ENCODE measurements around the gene PYCR2.
"Not testable (repeated sequence)": the region's sequence is repeated elsewhere in the genome, so short reads cannot be mapped to it uniquely, and the experiment has no call there.

Gene PYCR2

DNA sequence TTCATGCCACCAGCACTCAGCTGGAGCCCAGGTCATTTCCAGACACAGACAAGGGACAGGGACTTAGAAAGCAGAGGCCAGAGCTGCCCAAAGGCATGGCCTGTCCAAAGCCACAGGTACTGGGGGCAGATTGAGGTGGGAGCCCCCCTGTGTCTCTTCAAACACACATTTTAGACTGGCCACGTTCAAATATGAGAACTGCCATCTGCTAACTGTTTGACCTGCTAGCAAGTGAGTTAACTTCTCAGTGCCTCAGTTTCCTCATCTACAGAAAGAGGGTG, 17.8 kb upstream of the PYCR2 start:
- no peak for DNase-seq

DNA sequence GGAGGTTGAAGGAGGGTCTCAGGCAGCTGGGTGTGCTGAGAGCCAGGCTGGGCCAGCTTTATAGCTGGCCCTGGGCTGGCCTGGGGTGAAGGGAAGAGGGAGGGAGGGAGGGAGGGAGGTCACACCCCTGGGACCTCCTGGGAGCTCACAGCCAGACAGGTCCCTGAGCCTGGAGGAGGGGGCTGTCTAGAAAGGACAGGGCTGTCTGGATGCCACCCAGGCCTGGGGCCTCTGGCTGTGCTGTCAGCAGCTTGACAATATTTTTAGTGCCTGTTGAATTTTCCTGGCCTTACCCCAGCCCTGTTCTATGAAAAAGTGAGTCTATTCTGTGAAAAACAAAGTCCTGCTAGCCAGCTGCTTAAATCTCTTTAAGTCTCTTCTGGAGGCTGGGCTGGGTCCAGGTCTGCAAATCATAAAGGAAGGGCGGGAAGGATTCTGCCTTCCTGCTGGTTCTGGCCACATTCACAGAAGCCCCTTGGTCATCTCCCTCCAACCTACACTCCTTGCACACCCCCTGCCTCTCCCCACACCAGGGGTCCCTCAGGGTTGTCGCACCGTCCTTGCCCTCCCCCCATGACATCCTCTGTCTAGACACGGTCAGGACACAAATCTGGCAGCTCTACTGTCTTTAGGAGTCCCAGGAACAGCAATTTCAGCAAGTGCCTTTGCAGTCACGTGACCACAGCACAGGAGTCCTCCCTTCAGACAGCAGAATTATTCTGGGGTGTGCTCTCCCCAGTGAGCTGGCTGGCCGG, 17.3 kb upstream of the PYCR2 start, which contains the start of gene LEFTY2:
Gene LEFTY2, minus strand, starts transcription at position 34 of the 755 bp plus-strand sequence. CDS start 80 bp downstream, outside the sequence.
- no peak for DNase-seq

DNA sequence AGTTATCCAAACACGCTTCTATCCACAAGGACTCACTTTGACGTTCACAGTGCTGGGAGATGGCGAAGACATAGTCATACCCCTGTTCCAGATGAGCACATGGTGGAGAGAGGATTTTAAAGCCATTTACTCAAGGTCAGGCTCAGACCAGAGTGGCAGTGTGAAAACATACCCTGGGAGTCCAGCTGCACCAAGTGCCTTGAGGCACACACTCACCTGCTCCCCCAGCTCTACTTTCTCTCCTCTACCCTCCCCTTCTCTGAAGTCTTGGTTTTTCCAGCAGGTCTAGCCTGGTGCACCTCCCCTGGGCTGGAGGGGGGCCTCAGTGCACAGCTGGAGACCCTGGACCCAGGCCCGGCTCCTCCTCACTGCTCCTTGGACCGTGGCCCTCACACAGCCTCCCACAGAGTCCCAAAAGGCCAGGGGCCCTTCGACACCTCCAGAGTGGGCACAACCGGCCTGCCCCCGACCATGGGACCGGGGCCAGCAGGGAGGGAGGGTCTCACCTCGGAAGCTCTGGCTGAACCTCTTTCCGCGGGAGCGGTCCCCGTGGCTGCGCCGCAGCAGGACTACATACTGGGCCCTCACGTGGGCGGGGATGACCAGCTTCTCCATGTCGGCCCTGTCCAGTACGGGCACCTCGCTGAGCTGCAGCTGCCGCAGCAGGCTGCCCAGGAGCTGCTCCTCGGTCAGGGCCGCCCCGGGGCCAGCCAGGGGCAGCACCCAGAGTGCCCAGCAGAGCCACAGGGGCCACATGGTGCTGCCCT, 16.5 kb upstream of the PYCR2 start:
- no peak for DNase-seq

DNA sequence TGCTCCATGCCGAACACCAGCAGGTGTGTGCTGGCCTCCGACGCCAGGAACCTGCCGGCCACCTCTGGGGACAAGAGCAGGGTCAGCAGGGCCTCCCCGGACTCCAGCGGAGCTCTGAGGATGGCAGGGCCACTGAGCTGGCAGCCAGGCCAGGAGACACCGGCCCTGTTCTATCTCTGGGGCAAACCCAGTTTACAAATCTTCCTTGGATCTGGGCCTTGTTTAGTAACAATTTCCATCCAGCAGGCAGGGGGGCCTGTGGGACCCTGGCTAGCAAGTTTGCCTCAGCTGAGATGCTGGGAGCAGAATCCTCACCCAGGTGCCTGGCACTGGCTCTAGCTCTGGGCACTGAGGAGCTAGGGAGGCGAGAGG, 15.9 kb upstream of the PYCR2 start:
- DNase-seq = not testable (repeated sequence)

DNA sequence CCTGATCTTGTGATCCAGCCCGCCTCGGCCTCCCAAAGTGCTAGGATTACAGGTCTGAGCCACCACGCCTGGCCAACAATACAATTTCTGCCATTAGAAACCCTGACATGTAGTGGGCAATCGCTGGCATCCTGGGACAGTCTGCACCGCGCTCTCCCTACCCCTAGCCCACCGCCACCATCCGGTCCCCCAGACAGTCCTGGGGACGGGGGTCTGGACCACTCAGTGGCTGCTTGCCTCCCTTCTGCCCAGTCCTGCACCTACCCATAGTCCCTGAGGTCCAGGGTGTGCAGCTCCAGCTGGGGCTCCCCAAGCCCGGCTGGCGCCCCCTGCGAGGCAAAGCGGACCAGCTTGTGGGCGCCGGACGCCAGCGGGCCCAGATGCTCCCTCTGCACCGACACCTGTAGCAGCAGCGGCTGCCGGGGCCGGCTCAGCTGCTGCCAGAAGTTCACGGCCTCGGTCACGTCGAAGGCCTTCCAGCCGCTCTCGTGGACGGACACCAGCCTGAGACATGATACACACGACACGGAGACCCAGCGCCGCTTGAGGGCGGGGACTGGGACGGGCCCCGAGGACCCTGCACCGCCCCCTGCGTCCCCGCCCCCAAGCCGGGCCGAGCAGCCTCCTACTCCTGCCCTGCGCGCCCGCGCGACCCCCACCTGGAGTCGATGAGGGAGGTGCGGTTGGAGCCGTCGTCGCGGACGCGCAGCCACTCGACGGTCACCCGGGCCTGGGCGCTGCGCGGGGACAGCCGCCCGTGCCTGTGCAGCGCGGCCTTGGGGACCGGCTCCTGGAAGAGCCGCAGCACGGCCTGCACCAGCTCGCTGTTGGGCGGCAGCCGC, 15.3 kb upstream of the PYCR2 start:
- not testable (repeated sequence) for DNase-seq

DNA sequence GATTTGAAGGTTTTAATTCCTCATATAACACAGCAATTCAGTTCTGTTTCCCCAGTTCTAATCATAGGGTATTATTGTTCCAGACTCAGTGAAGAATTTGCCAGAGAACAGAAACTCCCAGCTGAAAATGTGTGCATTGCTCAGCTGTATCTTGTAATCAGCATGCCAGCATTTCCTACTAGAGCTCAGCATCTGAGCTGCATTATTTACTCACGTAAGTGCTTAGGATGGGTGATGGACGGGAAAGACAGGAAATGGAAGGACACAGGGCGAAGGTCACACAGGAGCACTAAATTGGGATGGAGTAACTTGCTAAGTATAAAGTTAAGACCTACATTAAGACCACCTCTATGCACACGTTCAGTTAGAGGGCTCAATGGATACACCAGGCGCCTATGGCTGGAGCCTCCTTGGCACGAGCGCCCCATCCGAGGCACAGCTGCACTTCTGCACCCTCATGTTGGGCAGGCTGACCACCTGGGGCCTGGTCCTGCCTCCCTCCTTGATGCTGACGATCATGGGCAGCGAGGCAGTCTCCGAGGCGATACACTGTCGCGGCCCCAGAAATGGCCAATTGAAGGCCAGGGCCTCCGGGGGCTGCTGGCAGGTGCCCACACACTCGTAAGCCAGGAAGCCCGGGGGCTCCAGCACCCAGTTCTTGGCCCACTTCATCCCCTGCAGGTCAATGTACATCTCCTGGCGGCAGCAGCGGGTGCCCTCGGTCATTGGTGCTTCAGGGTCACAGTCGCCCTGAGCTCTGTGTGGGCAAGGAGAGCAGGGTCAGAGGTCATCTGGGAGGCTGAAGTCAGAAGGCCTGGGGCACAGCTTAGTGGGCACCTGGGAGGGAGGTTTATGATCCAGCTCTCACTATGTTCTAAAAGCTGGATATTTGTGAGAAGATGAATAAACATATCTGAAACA, 13.3 kb upstream of the PYCR2 start:
- DNase-seq = no peak

DNA sequence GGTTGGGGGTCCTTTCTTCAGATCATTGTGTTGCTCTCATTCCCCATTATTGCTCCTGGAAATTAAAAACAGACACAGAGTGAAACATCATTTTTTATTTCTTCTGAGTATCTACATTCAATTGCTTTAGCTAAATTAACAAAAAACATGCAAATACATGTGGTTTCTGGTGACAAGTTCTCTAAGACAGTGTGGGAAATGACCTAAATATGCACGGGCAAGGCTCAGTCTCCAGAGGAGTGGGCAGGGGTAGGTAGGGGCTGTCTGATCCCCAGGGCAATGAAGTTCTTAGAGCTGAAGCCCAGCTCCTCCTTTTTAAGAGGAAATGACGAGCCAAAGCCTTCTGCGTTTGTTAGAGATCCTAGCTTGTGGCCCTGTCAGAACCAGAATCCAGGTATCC, 12.5 kb upstream of the PYCR2 start:
- no peak for DNase-seq

DNA sequence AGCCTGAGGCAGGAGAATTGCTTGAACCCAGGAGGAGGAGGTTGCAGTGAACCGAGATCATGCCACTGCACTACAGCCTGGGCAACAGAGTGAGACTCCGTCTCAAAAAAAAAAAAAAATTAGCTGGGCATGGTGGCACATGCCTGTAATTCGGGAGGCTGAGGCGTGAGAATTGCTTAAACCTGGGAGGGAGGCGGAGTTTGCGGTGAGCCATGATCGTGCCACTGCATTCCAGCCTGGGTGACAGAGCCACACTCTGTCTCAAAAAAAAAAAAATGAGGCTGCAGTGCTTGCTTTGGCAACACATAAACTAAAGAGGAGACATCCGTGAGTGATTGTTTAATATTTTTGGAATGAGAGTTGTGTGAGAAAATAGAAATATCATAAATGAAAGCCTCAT, 12.0 kb upstream of the PYCR2 start:
- DNase-seq = not testable (repeated sequence)

DNA sequence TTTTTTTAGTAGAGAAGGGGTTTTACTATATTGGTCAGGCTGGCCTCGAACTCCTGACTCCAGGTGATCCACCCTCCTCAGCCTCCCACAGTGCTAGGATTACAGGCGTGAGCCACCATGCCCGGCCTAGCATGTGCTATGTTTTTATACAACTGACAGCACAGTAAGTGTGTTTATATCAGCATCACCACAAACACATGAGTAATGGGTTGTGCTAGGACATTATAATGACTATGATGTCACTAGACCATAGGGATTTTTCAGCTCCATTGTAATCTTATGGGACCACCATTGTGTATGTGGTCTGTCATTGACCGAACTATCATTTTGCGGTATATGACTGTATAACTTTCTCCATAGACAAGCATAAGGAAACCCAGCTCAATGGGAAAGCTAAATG, 10.7 kb upstream of the PYCR2 start:
- DNase-seq = no peak

DNA sequence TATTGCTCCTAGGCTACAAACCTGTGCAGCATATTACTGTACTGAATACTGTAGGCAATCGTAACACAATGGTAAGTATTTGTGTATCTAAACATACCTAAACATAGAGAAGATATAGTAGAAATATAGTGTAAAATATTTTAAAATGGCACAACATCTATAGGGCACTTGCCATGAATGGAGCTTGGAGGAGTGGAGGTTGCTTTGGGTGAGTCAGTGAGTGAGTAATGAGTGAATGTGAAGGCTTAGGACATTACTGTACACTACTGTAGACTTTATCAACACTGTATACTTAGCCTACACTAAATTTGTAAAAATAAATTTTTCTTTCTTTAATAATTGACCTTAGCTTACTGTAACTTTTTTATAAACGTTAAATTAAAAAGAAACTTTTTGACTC, 9.0 kb upstream of the PYCR2 start:
- no peak for DNase-seq

DNA sequence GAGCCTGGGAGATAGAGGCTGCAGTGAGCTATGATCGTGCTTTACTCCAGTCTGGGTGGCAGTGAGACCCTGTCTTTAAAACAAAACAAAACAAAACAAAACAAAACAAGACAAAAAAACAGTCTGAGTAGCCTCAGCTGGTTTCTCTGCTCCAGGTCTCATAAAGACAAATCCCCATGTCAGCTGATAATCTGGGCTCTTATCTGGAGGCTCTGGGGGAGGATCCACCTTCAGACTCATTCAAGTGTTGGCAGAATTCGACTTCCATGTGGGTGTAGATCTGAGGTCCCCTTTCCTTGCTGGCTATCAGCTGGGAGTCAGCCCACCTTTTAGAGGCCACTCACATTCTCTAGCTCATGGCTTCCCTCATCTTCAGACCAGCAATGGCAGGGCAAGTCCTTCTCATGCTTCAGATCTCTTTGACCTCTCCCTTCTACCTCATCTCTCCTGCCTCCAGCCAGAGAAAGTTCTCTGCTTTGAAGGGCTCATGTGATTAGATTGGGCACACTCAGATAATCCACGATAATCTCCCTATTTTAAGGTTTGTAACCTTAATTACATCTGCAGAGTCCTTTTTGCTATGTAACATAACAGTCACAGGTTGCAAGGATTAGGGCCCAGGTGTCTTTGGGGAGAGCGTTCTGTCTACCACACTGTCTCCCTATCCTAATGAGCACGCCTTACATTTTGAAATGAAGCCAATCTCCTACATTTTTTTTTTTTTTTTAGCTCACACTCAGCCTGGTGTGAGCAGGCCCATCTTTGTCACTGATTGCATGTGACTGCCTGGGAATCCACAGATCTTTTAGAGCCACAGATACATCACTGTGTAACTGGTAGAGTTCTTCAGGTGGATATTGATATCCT, 7.5 kb upstream of the PYCR2 start:
- DNase-seq = no peak

DNA sequence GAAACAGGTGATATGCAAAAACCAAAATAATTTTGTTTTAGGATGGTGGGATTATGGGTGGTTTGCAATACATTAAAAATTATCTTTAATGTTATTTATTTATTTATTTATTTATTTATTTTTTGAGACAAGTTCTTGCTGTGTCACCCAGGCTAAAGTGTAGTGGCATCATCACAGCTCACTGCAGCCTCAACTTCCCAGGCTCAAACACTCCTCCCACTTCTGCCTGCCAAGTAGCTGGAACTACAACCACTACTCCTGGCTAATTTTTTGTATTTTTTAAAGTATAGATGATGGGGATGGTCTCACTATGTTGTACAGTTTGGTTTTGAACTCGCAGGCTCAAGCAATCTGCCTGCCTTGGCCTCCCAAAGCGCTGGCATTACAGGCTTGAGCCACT, 6.5 kb upstream of the PYCR2 start:
- DNase-seq = no peak

DNA sequence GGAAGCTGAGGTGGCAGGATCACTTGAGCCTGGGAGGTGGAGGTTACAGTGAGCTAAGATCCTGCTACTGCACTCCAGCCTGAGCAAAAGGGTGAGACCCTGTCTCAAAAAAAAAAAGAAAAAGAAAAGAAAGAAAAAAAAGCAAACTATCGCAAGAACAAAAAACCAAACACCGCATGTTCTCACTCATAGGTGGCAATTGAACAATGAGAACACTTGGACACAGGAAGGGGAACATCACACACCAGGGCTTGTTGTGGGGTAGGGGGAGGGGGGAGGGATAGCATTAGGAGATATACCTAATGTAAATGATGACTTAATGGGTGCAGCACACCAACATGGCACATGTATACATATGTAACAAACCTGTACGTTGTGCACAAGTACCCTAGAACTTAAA, 5.4 kb upstream of the PYCR2 start:
- not testable (repeated sequence) for DNase-seq

DNA sequence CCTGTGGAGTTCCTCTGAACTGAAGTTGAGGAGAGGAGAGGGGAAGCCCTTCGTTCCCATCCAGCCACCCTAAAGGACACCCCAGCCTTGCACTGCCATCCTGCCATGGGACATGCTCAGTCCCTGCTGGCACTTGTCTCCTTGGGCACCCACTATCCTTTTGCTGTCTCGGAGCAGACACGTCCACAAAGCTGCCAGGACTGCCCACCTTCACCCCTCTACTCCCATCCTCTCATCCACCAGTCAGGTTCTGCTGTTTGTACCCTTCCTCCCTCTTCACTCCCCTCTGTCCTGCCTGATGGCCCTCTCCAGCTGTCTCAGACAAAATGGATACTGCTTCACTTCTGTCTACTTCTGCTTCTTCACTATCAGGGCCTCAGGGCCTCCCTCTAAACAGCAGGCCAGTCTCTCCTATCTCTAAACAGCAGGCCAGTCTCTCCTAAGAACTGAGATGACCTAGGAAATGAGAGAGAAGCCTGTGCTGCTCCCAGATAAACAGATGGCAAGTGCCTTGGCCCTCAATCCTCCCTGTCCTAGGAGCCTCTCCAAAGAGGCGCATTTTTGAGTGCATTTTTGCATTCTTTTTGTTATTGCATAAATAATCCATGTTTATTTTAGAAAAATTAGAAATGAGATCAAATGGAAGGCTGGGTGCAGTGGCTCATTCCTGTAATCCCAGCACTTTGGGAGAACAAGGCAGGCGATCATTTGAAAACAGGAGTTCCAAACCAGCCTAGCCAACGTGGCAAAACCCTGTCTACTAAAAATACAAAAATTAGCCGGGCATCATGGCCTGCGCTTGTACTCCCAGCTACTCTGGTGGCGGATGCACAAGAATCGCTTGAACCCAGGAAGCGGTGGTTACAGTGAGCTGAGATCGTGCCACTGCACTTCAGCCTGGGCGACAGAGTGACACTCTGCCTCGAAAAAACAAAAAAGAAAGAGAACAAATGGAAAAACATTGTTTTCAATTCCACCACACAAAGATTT, 4.4 kb upstream of the PYCR2 start:
- no peak for DNase-seq

DNA sequence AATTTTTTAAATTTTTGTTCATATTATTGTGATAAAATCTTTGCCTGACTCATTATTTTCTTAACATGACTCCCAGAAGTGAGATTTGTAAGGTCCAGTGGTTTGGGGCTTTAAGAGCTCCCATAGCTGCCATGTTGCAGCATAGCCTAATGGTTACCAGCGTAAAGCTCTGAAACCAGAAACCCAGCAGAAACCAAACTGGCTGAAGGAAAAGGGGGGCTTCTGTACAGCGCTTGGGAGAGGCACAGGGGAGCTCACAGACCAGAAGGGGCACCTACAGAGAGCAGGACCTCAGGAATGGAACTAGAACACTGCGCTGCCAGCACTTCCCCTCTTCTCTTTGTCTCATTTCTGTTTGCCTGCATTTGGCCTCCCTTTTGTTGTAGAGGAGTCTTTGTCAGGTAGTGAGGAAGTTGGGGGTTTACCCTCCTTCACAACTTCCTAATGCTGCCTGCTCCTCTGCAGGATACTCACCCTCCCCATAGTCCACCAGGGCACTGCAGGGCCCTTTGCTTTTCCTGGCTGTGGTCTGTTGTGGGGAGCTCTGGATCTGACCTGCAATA, 2.6 kb upstream of the PYCR2 start:
- DNase-seq = no peak

DNA sequence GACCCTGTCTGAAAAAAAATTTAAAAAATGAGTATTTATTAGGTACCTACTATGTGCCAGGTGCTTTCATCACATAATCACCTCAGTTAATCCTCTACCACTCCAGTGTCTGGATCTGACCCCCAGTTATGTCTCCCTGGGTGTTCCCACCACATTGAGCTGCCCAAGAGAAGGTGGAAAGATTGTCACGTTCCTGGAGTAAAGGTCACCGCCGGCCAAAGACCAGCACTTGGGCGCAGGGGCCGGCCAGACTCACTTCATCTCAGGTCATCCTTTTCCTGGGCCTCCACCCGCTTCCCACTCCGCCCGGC, 714 bp downstream of the PYCR2 start:
- DNase-seq = no peak

DNA sequence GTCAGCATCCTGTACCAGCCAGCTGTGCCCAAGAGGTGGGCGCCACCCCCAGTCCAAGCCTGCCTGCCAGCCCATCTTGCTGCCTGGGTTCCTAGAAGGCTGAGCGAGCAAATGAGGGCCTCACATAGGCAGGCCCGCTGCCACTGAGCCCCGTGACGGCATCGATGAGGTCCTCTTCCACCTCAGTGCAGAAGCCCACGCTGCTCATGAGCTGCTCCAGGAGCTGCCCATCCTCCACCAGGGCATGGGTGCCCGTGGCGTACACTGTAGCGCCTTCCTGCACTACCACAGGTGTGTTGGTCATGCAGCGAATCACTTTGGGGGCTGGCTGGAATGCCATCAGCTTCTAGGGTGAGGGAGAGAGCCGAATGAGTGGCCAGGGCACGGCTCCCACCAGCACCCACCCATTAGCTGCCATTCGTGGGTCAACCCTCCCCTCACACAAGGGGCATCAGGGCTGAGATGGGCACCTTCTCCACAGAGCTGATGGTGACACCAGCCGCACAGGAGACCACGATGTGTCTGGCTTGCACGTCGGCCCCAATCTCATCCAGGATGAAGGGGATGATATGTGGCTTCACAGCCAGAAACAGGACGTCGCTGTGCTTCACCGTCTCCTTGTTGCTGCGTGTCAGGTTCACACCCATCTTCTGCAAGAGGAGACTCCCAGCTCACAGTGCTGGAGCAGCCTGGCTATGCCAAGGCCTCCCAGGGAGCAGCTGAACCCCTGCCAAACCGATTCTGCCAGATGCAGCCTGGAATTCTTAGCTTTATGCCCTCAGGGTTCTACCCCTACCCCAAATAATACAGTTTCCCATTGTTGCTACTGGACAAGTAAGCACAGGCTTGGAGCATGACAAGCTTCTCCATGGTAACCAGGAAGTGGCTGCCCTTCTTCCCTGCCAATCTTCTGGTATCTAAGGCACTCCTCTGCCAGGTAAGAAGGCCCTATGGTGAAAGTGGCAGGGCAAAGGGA, 2.0 kb downstream of the PYCR2 start:
- DNase-seq = no peak

DNA sequence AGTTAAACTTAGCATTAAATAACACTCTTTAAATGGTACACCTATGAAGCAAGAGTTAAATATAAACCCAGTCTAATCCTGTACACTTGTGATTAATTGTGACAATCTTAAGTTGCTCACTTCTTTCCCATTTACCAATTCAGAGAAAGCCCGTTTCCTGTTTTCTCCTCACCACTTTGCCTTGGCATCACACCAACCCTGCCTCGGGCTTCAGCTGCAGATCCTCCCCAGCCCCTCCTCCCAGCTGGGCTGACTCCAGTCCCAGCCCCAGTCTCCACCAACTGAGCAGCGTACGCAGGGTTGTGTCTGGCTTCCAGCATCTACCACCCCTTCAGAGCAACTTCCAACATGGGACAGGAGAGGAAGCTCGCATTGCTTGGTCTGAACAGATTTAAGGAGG, 4.1 kb downstream of the PYCR2 start:
- DNase-seq = no peak

DNA sequence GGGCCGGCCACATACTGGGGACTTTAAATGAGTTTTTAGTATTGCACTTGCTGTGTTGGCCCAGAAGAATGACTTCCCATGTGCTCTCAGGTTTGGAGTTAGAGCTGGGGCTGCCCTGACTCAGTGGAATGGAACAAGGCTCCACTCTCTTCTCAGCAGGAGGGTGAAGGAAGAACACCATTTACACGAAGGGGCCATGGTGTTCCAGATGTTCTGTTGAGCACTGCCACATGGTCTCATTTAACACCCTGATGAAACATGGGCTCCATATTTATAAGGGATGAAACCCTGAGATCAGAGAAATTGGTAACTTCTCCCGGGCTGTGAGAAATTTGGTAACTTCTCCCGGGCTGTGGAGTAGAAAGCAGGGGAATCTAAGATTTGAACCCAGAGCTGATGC, 5.8 kb downstream of the PYCR2 start:
- no peak for DNase-seq

Measured in NCI-H2227 treated with DMSO at 0.1 percent for 48 hours (cell line).